Left ventricle myocardium inferior (tissue), 1 donor: ENCODE results near the gene FRMD4A. TPM values are rescaled to one million over a fixed set of nuclear protein-coding genes. Genes with fewer than 3 reads are reported as not detected.
A peak's percentile ranks its signal among the peaks of the same experiment; 100 is the strongest.

ENCODE experiments used
- DNase-seq: peaks from one replicate; pipeline ENCODE4 v3.0.0-alpha.2; 2020
- H3K27ac ChIP-seq: fragments of 200-600 bp; replicated peaks from 2 replicates; pipeline ENCODE4 v1.8.0; 2021
- H3K27me3 ChIP-seq: fragments of 200-600 bp; 2 replicates; pipeline ENCODE4 v1.8.0; 2021; ENCODE audit warnings: low read depth
- H3K36me3 ChIP-seq: fragments of 200-600 bp; 2 replicates; pipeline ENCODE4 v1.8.0; 2021
- H3K4me1 ChIP-seq: fragments of 200-600 bp; 2 replicates; pipeline ENCODE4 v1.8.0; 2021
- H3K4me3 ChIP-seq: fragments of 200-600 bp; 2 replicates; pipeline ENCODE4 v1.8.0; 2021; ENCODE audit warnings: mild to moderate bottlenecking, moderate library complexity
- H3K9me3 ChIP-seq: fragments of 200-600 bp; replicated peaks from 2 replicates; pipeline ENCODE4 v1.8.0; 2021
- intact Hi-C: fragments of 100-400 bp; cut with micrococcal nuclease; formaldehyde crosslinking; loops from one replicate; pipeline ENCODE4 v1.11.0; 2022
- total RNA-seq: library from RNA; stranded (reverse); fragmentation: NEBNext Ultra II Directional; extraction: Animal tissue kit (Norgen Biotek cat#: 25700); gene quantifications from one replicate; pipeline ENCODE4 v1.2.1, GENCODE V29; 2021
- TF ChIP-seq, protein P1 (sequence below): fragments of 200-600 bp; IDR thresholded peaks from 2 replicates; pipeline ENCODE4 v1.8.0; 2021; ENCODE audit warnings: antibody characterized with exemption, mild to moderate bottlenecking, borderline replicate concordance
- donor health status: DM: no; HTN: yes; CAD: no; lungs with severe emphysema.

FRMD4A gene
- total RNA-seq, 1 donor from 2014 or later, result 26.1 TPM

DNA sequence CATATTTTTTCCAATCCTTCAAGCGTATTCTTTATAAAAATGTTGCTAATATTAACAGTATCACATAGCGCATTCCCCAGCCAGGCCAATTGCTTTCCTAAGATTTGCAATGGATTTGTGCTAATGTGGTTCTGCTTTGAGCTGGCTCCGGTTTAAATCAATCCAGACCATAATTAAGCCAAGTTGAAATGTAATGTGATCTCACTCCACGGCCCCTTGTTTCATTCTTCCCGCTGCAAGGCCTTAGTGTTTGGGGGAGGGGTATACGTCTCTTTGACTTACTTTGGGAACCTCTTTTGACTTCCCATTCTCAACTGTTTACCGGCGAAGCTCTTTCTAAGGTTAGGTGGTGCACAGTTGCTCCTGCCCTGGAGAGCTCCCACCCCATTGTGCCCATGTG, 657.6 kb downstream of the FRMD4A start:
- Histone ChIP-seq H3K36me3 (peaks cover 62% of the 10 kb centered on the region), H3K4me1 (peaks cover 38% of the 10 kb centered on the region), H3K4me3 (no peak overlapping the region), H3K27me3 (no peaks in the 10 kb centered on the region), H3K9me3 (no peaks in the 10 kb centered on the region), H3K27ac (no peak overlapping the region)
- intact Hi-C loops, result loop anchor here (5.0 kb wide), 1 partner anchor 44 kb away; no protein-coding TSS in a partner anchor
- DNase-seq, result no peak
- TF ChIP-seq, protein P1, sequence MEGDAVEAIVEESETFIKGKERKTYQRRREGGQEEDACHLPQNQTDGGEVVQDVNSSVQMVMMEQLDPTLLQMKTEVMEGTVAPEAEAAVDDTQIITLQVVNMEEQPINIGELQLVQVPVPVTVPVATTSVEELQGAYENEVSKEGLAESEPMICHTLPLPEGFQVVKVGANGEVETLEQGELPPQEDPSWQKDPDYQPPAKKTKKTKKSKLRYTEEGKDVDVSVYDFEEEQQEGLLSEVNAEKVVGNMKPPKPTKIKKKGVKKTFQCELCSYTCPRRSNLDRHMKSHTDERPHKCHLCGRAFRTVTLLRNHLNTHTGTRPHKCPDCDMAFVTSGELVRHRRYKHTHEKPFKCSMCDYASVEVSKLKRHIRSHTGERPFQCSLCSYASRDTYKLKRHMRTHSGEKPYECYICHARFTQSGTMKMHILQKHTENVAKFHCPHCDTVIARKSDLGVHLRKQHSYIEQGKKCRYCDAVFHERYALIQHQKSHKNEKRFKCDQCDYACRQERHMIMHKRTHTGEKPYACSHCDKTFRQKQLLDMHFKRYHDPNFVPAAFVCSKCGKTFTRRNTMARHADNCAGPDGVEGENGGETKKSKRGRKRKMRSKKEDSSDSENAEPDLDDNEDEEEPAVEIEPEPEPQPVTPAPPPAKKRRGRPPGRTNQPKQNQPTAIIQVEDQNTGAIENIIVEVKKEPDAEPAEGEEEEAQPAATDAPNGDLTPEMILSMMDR, result no peak

DNA sequence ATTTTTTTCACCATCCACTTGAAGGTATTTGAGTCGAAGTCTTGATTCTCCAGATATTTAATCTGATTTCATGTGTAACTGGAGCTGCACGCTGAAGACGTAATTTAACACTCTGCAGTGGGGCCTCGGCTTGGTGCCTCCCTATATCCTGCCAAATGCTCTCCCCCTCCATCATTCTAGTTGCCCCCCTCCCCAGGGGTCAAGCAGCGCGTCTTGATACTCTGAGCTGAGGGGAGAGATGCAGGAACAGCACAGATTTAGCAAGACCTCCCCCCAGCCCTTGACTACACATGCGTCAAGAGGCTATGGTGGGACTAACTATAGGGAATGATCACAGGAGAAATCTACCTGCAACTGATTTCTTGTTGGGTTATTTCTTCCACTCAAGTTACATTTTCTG, 658.2 kb downstream of the FRMD4A start:
- H3K4me1 ChIP-seq, result peaks cover 32% of the 10 kb centered on the region
- peaks cover 66% of the 10 kb centered on the region for H3K36me3 ChIP-seq
- TF ChIP-seq, protein P1, result no peak
- no peak for DNase-seq
- intact Hi-C loops, result loop anchor here (5.0 kb wide), 1 partner anchor 45 kb away; no protein-coding TSS in a partner anchor
- H3K4me3 ChIP-seq, result no peak overlapping the region
- H3K27me3 ChIP-seq, result no peaks in the 10 kb centered on the region
- H3K27ac ChIP-seq, result no peak overlapping the region
- no peaks in the 10 kb centered on the region for H3K9me3 ChIP-seq

DNA sequence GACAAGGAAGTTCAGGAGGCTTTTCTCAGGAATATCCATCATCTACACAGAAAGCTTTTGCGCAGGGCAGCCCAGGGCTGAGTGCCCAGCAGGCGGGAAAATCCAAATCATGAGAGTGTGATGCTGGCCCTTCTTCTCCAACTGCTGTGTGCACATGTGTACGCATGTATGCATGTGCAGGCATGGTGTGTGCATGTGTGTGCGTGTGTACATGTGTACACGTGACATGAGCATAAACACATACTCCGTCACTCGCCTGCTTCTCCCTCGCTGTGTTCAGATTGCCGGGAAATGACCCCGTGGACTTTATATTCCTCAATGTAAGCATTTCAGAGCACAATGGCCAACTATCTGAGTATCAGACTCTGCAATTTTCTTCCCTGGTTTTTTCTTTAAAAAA, 658.8 kb downstream of the FRMD4A start:
- intact Hi-C loops, result loop anchor here (5.0 kb wide), 1 partner anchor 45 kb away; no protein-coding TSS in a partner anchor
- Histone ChIP-seq H3K27ac (no peak overlapping the region), H3K4me3 (no peak overlapping the region), H3K4me1 (peaks cover 26% of the 10 kb centered on the region), H3K9me3 (no peaks in the 10 kb centered on the region), H3K27me3 (no peaks in the 10 kb centered on the region), H3K36me3 (peaks cover 69% of the 10 kb centered on the region)
- TF ChIP-seq, protein P1, result no peak
- no peak for DNase-seq

DNA sequence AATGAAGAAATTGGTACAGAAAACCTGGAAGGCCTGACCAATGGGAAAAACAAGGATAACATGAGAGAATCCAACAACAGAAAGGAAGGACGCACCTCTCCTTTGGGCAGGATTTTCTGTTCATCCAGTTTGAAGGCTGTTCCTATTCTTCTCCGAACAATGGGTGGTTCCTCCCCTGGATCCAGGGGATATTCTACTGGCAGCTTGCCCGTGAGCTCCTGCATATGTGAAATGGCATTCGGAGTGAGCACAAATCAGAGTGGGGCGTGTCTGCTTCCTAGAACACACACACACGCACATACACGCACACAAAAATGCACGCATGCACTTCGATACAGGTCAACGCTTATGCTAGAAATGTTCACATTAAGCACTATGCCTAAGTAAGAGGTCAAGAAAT, 660.4 kb downstream of the FRMD4A start:
- TF ChIP-seq, protein P1, result no peak
- DNase-seq, result no peak
- H3K36me3 ChIP-seq, result peaks cover 80% of the 10 kb centered on the region
- H3K27ac ChIP-seq, result peak overlapping the region; percentile 34
- H3K27me3 ChIP-seq, result no peaks in the 10 kb centered on the region
- H3K4me1 ChIP-seq, result peaks cover 22% of the 10 kb centered on the region
- no peaks in the 10 kb centered on the region for H3K9me3 ChIP-seq
- intact Hi-C loops, result loop anchor here (5.0 kb wide), 1 partner anchor 47 kb away; no protein-coding TSS in a partner anchor
- H3K4me3 ChIP-seq, result no peak overlapping the region

DNA sequence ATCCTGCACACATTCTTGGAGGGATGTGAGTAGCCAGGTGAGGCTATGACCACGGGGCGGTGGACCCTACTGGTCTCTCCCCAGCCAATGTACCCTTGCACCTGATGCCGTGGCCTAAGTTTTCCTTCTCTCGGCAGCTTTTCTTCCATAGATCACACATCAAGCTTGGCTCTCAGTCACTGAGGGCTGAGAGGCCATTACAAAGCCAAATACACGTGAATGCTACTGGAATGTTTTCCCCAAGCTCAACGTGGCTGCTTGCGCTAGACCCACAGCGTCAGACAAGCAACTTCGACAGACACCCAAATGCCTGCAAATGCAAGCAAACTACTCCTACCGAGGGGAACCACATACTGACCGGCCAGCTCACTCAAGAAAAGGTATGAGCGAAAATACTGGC, 660.8 kb downstream of the FRMD4A start:
- Histone ChIP-seq H3K4me3 (no peak overlapping the region), H3K36me3 (peaks cover 85% of the 10 kb centered on the region), H3K27me3 (no peaks in the 10 kb centered on the region), H3K9me3 (no peaks in the 10 kb centered on the region), H3K27ac (peak overlapping the region; percentile 34), H3K4me1 (peaks cover 18% of the 10 kb centered on the region)
- intact Hi-C loops, result loop anchor here (5.0 kb wide), 1 partner anchor 47 kb away; no protein-coding TSS in a partner anchor
- TF ChIP-seq, protein P1, result no peak
- no peak for DNase-seq
